Ovary (tissue), 3 donors: ENCODE data around the gene SUMF1.

Source experiments
- POLR2A ChIP-seq: fragments of 450-650 bp; IDR thresholded peaks from one replicate; pipeline ENCODE4 v1.6.1; 2017; ENCODE audit warnings: antibody characterized with exemption, mild to moderate bottlenecking, moderate library complexity
- TF ChIP-seq, protein P1 (sequence below), 3 donors: fragments of 450-650 bp in 2 of 3; fragments of 200-600 bp in 1 of 3; IDR thresholded peaks; one replicate each; pipeline versions ENCODE4 v1.5.1 to v1.8.0; 2016 to 2022; ENCODE audit warnings: antibody characterized with exemption in 3 of 3, mild to moderate bottlenecking in 1 of 3
- donor health status: DM: no; HTN: no; CAD: no.

DNA sequence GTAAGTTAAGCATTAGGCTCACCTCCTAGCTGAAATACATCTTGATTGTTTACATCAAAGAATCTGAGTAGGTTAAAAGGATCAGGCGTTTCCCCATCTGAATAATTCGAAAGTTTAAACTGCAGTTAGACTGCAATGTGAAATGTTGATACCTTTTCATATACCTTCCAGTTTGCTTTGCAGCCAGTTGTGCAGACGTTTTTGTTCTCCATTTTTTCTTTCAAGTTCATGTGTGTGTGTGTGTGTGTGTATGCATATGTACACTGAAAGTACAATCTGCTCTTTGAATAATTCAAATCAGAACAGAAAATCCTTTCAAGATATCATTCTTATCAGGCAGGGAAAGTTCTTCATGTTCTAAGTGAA, 29.0 kb upstream of the SUMF1 start:
- TF ChIP-seq, protein P1, sequence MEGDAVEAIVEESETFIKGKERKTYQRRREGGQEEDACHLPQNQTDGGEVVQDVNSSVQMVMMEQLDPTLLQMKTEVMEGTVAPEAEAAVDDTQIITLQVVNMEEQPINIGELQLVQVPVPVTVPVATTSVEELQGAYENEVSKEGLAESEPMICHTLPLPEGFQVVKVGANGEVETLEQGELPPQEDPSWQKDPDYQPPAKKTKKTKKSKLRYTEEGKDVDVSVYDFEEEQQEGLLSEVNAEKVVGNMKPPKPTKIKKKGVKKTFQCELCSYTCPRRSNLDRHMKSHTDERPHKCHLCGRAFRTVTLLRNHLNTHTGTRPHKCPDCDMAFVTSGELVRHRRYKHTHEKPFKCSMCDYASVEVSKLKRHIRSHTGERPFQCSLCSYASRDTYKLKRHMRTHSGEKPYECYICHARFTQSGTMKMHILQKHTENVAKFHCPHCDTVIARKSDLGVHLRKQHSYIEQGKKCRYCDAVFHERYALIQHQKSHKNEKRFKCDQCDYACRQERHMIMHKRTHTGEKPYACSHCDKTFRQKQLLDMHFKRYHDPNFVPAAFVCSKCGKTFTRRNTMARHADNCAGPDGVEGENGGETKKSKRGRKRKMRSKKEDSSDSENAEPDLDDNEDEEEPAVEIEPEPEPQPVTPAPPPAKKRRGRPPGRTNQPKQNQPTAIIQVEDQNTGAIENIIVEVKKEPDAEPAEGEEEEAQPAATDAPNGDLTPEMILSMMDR (IDR thresholded peaks at IDR 0.05): no peak
- TF ChIP-seq POLR2A: no peak
